ENCODE measurements around the gene ANTXRL. TPM values are rescaled to one million over a fixed set of nuclear protein-coding genes. Genes with fewer than 3 reads are reported as not detected.
"Not testable (repeated sequence)": the region's sequence is repeated elsewhere in the genome, so short reads cannot be mapped to it uniquely, and the experiment has no call there.

The ANTXRL gene
- total RNA-seq, 4 donors from 2014 or later, result 0.27 TPM; not detected in 3

DNA sequence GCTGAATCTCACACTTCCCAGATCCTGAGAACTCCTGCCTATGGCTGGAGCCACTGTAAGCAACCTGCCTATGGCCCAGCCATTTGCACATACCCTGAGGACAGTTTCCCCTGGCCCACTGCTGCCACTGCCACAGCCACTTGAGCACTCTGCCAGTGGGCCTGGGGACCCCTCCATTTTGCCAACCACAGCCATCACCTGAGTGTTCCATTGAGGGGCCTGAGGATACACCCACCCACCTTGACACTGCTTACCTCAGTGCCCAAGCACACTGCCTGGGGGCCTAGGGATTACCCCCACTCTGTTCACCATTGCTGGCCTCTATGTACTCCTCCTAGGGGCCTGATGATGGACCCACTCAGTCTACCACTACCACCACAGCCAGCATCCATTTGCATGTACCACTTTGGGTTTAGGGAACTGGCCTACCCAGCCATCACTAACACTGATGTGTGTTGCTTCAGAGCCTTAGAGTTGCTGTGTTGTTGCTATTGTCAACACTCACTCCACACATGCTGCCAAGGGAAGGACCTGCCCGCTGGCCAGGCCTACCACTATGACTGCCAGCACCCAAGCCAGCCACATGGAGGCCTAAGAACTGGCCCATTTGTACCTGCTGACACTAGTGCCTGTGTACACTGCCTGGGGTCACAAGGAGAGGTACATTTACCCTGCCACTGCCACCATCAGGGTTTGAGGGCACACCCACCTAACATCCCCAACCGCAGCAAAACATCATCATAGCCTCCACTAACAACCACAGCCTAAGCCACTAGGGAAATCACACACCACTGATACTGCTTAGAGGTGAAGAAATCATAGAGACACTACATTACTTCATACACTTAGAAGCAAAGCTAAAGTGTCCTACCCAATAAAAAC, 45.9 kb upstream of the ANTXRL start:
- Histone ChIP-seq H3K4me3 (no peak overlapping the region), H3K4me1 (no peaks in the 10 kb centered on the region), H3K9me3 (peaks cover 0 to 3% of the 10 kb centered on the region in 2 donors), H3K27ac (no peak overlapping the region), H3K36me3 (no peaks in the 10 kb centered on the region), H3K27me3 (no peaks in the 10 kb centered on the region)
- DNase-seq, result peak in 1 of 2 donors; percentile 1
- intact Hi-C loops (cut with DNase I; ENCODE audit: low total_unique reads), result no loop called here
- no peak for TF ChIP-seq POLR2A (IDR thresholded peaks at IDR 0.05)

GRCh38 chr10:46245381-46245900, 41.4 kb upstream of the ANTXRL start:
- Histone ChIP-seq H3K36me3 (no peaks in the 10 kb centered on the region), H3K27ac (no peak overlapping the region), H3K27me3 (no peaks in the 10 kb centered on the region), H3K4me3 (no peak overlapping the region), H3K4me1 (no peaks in the 10 kb centered on the region), H3K9me3 (peaks cover 0 to 3% of the 10 kb centered on the region in 2 donors)
- TF ChIP-seq POLR2A (IDR thresholded peaks at IDR 0.05) (no peak), CTCF (IDR thresholded peaks at IDR 0.05) (no peak)
- intact Hi-C loops (cut with DNase I; ENCODE audit: low total_unique reads), result no loop called here
- DNase-seq, result peak in 1 of 2 donors; percentile 1

DNA sequence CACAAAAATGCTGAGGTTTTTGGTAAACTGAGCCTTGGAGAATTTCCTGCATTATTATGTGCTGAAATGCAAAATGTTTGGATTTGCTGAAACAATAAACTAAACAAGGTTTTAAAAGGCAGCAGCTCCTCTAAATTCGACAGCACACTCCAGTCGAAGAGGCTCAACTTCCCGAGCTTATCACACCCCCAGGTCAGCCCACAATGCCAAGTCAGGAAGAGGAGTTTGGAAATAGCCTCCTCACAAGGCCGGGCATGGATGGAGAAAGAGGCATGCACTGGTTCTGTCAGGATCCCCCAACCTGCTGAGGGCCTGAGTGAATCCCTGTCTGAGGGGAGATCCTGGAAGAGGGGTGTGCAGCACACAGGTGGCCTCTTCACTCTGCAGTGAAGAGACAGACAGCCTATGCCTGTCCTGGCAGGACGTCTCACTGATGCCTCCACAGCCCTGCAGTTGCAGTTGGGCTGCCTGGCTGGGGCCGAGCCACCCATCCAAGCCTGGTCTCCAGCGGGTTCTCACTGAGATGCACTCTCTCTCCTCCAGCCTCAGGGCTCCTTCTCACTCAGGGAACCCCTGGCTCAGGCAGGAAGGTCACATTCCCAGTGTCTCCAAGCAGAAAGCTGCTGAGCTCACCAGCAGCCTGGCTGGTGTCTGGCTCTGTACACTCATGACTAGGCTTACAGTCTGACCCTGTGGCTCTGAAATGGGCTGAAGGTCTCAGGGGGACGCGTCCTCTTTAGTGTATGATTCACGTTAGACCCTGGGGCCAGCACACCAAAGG, 40.2 kb upstream of the ANTXRL start:
- H3K27me3 ChIP-seq; intact Hi-C loops (cut with DNase I; ENCODE audit: low total_unique reads); H3K4me1 ChIP-seq; H3K27ac ChIP-seq; H3K36me3 ChIP-seq; H3K4me3 ChIP-seq; H3K9me3 ChIP-seq: not testable (repeated sequence)
- peak in 1 of 2 donors; percentile 6 for DNase-seq

GRCh38 chr10:46247181-46247475, 39.7 kb upstream of the ANTXRL start:
- intact Hi-C loops (cut with DNase I; ENCODE audit: low total_unique reads), result no loop called here
- Histone ChIP-seq H3K36me3 (no peaks in the 10 kb centered on the region), H3K27ac (no peak overlapping the region), H3K4me1 (no peaks in the 10 kb centered on the region), H3K4me3 (no peak overlapping the region), H3K27me3 (no peaks in the 10 kb centered on the region), H3K9me3 (peaks cover 0 to 2% of the 10 kb centered on the region in 2 donors)
- TF ChIP-seq CTCF (IDR thresholded peaks at IDR 0.05), result no peak
- DNase-seq, result peak in 1 of 2 donors; percentile 1

- H3K9me3 ChIP-seq, result no peaks in the 10 kb centered on the region
- H3K4me1 ChIP-seq, result no peaks in the 10 kb centered on the region
- no peak overlapping the region for H3K4me3 ChIP-seq
- no peak overlapping the region for H3K27ac ChIP-seq
- peak; percentile 10 to 11 for DNase-seq
- H3K36me3 ChIP-seq, result no peaks in the 10 kb centered on the region
- intact Hi-C loops (cut with DNase I; ENCODE audit: low total_unique reads), result no loop called here
- TF ChIP-seq POLR2A (IDR thresholded peaks at IDR 0.05) (no peak), CTCF (IDR thresholded peaks at IDR 0.05) (no peak)
- no peaks in the 10 kb centered on the region for H3K27me3 ChIP-seq
Observed at GRCh38 chr10:46247808-46248569, 38.8 kb upstream of the ANTXRL start.

Data from uterus (tissue), 4 donors.